AG04449 (cell line): ENCODE results near the gene SLFN5.

Experiments
- CTCF ChIA-PET: fragments of 350-600 bp; formaldehyde crosslinking; extraction: SDS; loops from one replicate; lab custom pipeline; 2021; ENCODE audit warnings: antibody characterized with exemption; lab: Yijun Ruan, JAX
- POLR2A ChIA-PET: fragments of 400-600, 350-600 bp; formaldehyde crosslinking; extraction: SDS; loops from one replicate; lab custom pipeline; 2020; ENCODE audit warnings: antibody characterized with exemption, inconsistent platforms; lab: Yijun Ruan, JAX
- DNase-seq: peaks from one replicate; pipeline ENCODE4 v3.0.0-alpha.2; 2010; ENCODE audit warnings: low read depth, low spot score
- H3K4me3 ChIP-seq: 2 replicates; pipeline ENCODE4 v1.5.1; 2011; ENCODE audit warnings: low read depth, mild to moderate bottlenecking, control low read depth, low read length
- CTCF ChIP-seq: IDR thresholded peaks from one replicate; pipeline ENCODE4 v1.5.1; 2011; ENCODE audit warnings: mild to moderate bottlenecking, moderate library complexity, low read length, control low read depth, inconsistent platforms; ENCODE audit not compliant: insufficient read depth; ENCODE audit errors: missing control alignments

The SLFN5 gene

GRCh38 chr17:35239823-35240222 lies 3.0 kb upstream of the SLFN5 start:
- POLR2A ChIA-PET, result no interaction called here
- CTCF ChIA-PET, result no interaction called here
- DNase-seq, result peak; percentile 7
- no peak overlapping the region for H3K4me3 ChIP-seq
- no peak for TF ChIP-seq CTCF

- ChIA-PET POLR2A (no interaction called here), CTCF (no interaction called here)
- TF ChIP-seq CTCF, result no peak
- H3K4me3 ChIP-seq, result no peak overlapping the region
- no peak for DNase-seq
These were observed 2.0 kb upstream of the SLFN5 start for GRCh38 chr17:35240861-35241260.

DNA sequence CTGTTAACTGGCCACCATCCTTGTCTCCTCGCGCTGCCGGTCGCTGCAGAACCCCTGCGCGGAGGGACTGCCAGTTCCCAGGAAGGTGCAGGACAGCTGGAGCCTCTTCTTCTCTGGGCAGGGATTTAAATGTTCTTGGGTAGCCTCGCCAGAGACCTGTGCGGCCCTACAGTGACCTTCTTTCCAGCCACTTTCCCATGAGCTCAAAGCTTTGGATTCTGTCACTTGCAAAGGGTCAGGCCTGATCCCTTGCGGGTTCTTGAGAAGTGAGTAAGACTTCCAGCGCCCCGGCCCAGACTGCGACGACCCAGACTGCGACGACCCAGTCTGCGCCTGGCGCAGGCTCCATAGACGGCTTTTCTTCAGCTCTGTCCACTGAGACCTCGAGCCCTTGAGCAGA lies 1.4 kb upstream of the SLFN5 start:
- TF ChIP-seq CTCF, result no peak
- no peak for DNase-seq
- ChIA-PET CTCF (no interaction called here), POLR2A (no interaction called here)
- H3K4me3 ChIP-seq, result peak overlapping the region; percentile 90; the same call in 1 of the 2 replicates

DNA sequence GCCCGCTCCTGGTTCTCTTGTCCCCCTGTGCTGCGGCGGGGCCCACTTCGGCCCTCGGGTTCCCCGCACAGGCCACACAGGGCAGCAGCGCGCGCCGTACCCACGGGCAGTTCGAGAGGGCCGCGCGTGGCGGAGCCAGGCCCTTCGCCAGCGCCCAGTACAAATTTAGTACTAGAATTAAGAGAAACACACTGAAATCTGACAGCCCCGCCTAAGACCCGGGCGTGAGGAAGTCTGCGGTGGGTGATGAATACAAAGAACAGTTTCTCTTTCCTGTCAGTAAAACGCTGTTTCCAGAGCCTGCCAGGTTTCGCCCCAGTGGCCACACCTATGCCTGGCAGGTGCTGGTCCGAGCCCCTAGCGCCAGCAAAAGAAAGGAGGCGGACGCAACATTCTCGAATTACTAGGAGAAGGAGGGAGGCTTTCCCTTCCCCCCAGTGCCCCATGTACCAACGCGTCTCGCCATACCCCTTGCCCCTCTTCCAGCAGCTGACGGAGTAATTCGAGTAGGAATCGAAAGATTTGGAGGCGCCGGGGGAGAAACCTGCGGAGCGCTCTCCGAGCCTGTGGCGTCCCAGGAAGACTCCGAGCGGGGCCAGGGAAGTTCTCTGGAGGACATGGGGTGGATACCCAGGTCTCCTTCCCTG lies 591 bp upstream of the SLFN5 start:
- no peak for DNase-seq
- CTCF ChIA-PET, result no interaction called here
- POLR2A ChIA-PET, result interaction anchor here (0.7 to 1.7 kb wide), 9 partner anchors 10 to 346 kb away, joined by 3 to 8 read pairs (median 5); partner anchors contain the start of genes SLFN11 and SLFN12
- H3K4me3 ChIP-seq, result peak overlapping the region; percentile 90
- peak; percentile 19 for TF ChIP-seq CTCF

DNA sequence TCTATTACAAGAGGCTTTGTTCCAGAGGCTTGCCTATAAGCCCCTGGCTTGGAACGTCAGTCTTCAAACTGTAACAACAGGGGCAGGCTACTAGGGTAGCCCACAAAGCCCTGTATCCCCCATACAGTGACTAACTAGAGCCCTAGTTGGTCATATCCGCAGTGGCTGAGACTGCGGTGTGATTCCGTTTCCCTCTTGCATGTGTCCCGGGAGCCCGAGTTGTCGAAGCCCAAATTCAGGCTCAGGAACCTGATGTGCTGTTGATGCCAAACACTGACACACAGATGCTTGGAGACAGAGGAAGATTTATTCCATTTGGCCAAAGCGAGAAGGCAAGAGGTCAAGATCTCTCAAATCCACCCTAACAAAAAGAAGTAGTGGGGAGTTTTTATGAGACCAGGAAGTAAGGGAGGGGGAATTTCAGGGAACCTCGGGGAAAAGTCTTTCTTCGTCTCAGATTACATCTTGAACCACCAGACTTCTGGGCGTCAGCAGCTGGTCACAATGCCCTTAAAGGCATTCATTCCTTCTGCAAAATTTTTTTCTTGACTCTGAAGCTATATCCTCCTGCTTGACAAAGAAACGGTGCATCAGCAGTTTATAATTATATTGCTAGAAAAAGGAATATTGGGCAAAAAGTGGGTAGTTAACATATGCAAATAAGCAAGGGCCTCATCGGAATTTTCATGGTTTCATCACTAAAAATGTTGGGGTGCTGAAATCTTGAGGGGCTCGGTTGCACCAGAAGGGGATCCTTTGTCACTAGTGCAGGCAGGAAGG lies 879 bp downstream of the SLFN5 start:
- CTCF ChIA-PET, result no interaction called here
- POLR2A ChIA-PET, result interaction anchor here (0.7 to 1.7 kb wide), 8 partner anchors 8 to 189 kb away, joined by 3 to 9 read pairs (median 5); partner anchors contain the start of genes SLFN11 and SLFN12
- DNase-seq, result peak; percentile 19
- TF ChIP-seq CTCF, result no peak
- peak overlapping the region; percentile 90 for H3K4me3 ChIP-seq

DNA sequence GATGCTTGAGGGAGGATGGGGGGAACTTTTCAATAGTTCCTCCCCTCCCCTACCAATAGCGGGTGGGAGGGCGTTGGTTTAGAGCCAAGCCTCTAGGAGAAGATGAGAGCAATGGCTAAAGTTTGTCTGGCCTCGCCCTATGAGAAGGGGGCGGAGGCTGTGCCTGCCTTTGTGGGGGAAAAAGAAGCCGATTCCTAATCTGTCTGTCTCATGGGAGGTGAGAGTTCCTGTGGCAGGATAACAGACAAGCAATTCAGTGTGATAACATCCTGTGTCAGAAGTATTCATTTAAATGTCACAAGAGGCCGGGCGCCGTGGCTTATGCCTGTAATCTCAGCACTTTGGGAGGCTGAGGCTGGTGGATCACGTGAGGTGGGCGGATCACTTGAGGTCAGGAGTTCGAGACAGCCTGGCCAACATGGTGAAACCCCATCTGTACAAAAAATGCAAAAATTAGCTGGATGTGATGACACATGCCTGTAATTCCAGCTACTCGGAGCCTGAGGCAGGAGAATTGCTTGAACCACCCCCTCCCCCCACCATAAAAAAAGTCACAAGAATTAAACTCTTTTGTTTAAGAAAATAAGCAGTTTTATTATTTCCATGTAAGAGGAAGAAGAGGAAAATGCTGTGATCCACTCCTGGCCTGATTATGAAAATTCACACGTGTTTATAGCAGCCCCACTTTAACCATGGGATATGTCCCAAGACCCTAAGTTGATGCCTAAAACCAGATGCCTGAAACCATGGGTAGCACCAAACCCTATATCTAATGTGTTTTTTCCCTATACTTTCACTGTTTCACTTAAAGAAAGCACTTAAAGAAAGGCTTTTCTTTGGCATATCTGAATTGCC lies 1.7 kb downstream of the SLFN5 start:
- H3K4me3 ChIP-seq, result peak overlapping the region; percentile 90
- POLR2A ChIA-PET, result interaction anchor here (0.8 to 1.6 kb wide), 4 partner anchors 13 to 334 kb away, joined by 3 to 9 read pairs (median 4); partner anchors contain the start of genes PEX12 and SLFN11

More for the DNA sequence above, 1.7 kb downstream of the SLFN5 start:
- CTCF ChIA-PET, result no interaction called here
- no peak for TF ChIP-seq CTCF
- peak; percentile 52 for DNase-seq
